ENCODE results near the gene MEI1.
A peak's percentile ranks its signal among the peaks of the same experiment; 100 is the strongest.
"Not testable (repeated sequence)": the region's sequence is repeated elsewhere in the genome, so short reads cannot be mapped to it uniquely, and the experiment has no call there.

The MEI1 gene

DNA sequence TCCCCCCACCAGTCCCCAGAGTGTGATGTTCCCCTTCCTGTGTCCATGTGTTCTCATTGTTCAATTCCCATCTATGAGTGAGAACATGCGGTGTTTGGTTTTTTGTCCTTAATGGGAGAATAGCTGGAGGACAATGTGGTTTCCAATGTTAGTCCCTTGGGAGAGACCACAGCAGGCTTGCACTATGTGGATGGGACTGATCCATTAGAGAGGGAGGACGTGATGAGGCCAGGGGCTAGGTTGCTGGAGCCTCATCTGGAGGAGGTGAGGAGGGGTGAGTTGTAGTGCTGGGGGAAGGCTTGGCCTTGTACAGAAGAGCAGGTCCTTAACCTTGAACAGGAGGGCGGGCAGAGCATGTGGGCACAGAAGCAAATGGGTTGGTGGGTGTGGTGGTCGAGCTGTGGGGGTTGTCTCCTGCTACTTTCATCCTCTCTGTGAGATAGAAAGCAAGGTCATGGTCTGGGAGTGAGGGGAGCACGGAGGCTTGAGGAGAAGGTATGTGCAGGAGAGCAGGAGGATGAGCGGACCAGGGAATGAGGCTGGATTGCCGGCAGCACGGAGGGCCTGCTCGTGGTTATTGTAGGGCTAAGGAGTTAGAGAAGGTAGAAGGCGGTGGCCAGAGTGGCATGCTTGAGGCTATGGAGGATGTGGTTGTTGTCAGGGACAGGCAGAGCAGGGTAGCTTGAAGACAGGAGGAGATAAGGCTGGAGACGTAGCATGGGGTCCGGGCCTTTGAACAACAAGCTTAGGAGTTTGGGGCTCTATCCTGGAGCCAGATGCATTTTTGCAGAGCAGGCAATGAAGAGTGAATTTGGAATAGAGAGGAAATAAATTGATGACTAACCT lies 122.4 kb downstream of the MEI1 start:
- DNase-seq (ENCODE audit: low read depth in 2 of 2) = no peak

GRCh38 chr22:41822317-41823057 lies 123.2 kb downstream of the MEI1 start:
- DNase-seq (ENCODE audit: low read depth in 2 of 2) = peak; percentile 36 to 38

DNA sequence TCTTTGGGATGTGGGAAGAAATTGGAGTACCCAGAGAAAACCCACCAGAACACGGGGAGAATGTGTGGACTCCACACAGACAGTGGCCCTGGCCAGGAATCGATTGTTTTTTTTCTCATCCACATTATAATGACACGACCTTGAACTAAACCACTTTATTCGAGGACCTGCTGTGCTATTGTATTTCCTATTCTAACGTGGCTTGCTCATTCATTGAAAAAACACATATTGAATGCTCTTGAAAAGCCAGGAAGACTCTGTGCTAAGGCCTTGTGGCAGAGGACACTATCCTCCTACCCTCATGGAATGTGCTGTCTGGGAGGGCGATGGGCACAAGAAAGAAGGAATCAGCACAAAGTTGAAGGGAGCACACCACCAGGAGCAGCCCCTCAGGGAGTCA lies 124.5 kb downstream of the MEI1 start:
- no peak for DNase-seq (ENCODE audit: low read depth in 2 of 2)

GRCh38 chr22:41825376-41825775 lies 126.1 kb downstream of the MEI1 start:
- no peak for DNase-seq (ENCODE audit: low read depth in 2 of 2)

GRCh38 chr22:41826021-41826420 lies 126.7 kb downstream of the MEI1 start:
- no peak for DNase-seq (ENCODE audit: low read depth in 2 of 2)

DNA sequence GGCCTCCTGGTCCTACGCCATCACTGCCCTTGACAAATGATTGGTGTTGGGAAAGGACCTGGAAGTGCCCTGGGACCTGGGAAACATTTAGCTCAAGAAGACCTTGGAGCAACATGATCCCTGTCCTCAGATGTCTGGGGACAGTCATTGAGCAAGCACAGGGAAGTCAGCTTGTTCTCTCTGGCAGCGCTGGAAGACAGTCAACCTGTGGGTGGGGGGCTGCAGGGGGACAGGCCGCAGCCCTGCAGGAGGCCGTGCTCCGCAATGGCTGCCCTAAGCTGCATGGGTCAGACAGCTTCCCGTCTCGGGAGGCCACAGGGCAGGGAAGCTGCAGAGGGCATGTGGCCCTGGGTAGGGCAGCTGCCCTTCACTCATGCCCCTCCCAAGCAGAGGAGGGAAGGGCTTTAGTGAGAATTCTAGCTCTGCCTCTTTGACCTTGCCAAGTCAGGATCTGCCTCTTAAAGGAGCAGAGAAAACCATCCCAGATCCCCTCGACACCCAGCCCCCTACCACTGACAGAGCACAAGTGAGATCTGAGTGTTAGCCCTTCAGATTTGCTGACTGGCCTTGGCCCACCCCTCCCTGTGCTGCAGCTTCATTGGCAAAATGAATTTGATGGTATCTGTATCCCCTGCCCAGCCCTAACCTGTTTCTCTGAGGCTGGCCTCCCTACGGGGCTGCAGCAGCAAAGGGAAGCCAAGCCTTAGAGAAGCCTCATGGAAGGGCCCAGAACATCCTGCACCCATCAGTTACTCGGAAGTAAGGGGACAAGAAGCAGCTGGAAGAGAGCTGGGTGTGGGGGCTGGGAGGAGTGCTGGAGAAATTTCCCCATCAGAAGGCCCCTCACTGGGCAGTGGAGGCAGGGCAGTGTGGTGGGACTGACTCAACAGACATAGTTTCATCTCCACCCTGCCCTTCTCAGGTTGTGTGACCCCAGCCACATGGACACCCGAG lies 127.4 kb downstream of the MEI1 start:
- DNase-seq (ENCODE audit: low read depth in 2 of 2) = no peak

GRCh38 chr22:41827671-41828070 lies 128.4 kb downstream of the MEI1 start:
- DNase-seq (ENCODE audit: low read depth in 2 of 2) = no peak

GRCh38 chr22:41828516-41828915 lies 129.2 kb downstream of the MEI1 start:
- DNase-seq (ENCODE audit: low read depth in 2 of 2) = no peak

- DNase-seq (ENCODE audit: low read depth in 2 of 2) = no peak
Measured at GRCh38 chr22:41830174-41830573, 130.9 kb downstream of the MEI1 start.

DNA sequence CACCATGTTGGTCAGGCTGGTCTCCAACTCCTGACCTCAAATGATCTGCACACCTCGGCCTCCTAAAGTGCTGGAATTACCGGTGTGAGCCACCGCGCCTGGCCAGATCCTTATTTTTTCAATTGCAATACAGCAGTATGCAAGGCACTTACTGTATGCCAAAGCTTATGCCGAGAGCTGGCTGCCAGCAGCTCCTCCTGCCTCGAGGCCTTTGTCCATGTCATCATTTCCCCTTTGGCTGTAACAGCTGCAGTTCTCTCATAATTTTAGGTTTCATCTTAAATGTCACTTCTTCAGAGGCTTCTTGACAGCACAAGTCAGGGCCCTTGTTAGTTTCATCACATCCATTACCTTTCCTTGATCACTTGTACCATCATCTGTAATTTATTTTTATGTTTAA lies 132.1 kb downstream of the MEI1 start:
- no peak for DNase-seq (ENCODE audit: low read depth in 2 of 2)

GRCh38 chr22:41831828-41832552 lies 132.7 kb downstream of the MEI1 start:
- no peak for DNase-seq (ENCODE audit: low read depth in 2 of 2)

DNA sequence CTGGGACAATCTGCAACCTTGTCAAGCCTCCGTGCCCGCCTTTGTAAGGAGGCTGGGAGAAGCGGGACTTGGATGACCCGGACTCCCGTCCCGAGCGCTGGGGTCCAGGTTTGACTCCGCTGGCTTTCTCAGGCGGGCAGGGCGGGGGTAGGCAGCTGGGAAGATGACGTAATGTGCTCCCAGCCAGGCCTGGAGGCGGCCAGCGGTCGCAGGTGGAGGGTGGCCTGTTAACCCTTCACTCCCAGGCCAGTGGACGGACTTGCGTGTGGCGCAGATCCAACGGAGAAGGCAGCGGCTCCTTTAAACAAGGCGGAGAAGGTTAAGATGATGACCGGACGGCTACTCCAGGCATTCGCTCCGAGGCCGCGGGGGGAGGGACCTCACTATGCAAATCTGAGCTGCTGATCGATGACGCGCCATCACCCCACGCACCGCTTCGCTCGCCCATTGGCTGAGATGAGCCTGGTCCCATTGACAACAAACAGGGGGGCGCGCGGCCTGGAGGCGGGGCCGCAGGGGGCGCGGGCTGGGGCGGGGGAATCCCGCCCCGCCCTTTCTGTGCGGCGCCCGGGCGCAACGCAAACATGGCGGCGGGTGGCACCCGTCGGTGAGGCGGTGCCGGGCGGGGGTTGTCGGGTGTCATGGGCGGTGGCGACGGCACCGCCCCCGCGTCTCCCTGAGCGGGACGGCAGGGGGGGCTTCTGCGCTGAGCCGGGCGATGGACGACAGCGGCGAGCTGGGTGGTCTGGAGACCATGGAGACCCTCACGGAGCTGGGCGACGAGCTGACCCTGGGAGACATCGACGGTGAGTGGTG lies 133.5 kb downstream of the MEI1 start, which contains the start of gene SREBF2:
SREBF2 (plus strand) TSS at position 553 of the 816 bp plus-strand sequence; CDS start at position 719, 166 bp downstream.
- DNase-seq (ENCODE audit: low read depth in 2 of 2) = peak; percentile 99

DNA sequence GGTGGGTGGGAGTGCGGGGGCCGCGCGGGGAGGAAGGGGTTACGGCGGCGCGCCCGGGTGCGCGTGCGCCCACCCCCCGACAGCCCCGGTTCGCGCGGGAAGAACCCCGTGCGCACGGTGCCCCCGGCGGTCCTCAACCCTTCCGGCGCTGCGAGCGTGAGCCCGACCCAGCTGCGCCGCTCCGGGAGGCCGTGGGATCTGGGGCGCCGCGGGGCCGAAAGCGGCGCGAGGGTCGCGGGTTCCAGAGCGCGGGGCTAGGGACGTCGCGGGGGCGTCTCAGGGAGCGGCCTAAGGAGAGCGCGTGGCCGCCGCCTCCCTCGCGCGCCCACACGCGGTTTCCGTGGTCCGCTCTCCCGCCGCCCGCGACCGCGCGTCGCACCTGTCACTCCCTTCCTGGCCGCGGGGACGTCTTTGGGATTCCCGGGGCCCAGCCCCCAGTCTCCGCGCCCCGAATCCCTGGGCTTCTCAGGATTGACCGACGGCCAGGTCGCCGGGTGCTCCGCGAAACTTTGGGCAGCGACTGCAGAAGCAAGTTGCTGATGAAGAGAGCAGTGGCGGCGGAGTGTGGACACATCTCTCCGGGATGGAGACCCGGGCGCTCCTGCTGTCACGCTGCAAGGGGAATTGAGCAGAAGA lies 134.2 kb downstream of the MEI1 start:
- DNase-seq (ENCODE audit: low read depth in 2 of 2) = peak in 1 of 2 donors; percentile 56

DNA sequence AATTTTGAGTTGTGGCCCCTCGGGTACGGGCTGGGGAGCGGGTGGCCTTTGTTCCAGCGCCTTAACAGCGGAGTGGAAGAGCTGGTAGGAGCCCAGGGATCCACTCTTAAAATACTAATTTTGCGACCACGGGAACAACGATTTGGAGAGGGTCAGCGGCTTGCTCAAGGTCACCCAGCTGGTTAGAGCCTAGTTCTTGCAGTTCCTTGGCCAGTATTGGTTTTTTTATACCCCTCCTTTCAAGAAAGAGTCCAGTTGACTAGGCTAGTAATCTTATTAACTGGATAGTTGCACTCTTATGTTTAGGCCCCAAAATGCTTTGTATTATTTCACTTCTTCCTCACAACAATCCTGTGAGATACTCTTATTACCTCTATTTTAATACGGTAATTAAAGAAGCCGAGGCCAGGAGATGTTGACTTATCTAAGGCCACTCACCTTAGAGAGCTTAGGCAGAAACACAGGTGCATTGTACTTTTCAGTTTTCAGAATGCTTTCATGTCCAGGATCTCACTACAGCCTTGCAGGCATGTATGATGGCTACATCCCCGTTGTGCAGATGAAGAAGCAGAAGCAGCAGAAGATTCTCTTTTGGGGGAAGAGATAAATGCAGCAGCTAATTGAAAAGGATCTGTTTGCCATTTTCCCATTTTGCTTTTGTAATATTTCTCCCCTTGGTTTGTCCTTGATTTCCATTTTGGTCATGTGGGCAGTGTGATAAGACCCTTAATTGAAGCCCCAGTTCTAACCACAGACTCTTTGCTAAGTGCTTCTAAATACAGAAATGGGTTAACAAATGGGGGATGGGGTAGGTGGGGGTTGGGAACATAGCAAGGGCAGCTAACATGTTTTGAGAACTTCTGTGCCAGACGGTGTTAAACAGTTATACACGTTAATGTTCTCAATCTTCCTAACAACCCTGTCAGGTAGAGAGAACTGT lies 135.0 kb downstream of the MEI1 start:
- DNase-seq (ENCODE audit: low read depth in 2 of 2) = no peak

DNA sequence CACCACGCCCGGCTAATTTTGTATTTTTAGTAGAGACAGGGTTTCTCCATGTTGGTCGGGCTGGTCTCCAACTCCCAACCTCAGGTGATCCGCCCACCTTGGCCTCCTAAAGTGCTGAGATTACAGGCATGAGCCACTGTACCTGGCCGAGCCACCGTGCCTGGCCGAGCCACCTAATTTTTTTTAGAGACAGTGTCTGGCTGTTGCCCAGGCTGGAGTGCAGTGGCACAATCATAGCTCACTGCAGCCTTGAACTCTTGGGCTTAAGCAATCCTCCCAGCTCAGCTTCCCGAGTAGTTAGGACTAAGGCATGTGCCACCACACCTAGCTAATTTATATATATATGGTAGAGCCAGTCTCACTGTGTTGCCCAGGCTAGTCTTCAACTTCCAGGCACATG lies 136.2 kb downstream of the MEI1 start:
- not testable (repeated sequence) for DNase-seq (ENCODE audit: low read depth in 2 of 2)

DNA sequence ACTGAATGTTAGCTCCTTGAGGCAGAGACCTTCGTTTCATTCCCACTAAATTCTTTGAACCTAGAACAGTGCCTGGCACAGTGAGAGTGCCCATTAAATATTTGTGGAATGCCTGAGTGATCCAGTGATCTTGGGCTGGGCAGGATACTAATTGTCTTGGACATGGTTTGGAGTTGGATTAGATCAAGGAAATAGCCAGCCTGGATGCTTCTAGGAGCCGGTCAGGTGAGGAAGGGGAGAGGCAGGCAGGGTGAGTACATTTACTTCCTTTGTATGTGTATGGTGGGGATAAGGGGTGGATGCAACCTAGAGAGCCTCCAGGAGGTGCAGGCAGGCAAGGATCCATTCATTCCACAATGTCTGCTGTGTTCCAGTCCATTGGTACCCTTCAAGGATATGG lies 137.2 kb downstream of the MEI1 start:
- no peak for DNase-seq (ENCODE audit: low read depth in 2 of 2)

- DNase-seq (ENCODE audit: low read depth in 2 of 2) = no peak
Measured at GRCh38 chr22:41838842-41839618, 139.7 kb downstream of the MEI1 start.

- no peak for DNase-seq (ENCODE audit: low read depth in 2 of 2)
Measured at GRCh38 chr22:41840216-41840615, 140.9 kb downstream of the MEI1 start.
